A172 (cell line): ENCODE data around the gene PATJ. TPM values are rescaled to one million over a fixed set of nuclear protein-coding genes. Genes with fewer than 3 reads are reported as not detected.
"Not testable (repeated sequence)": the region's sequence is repeated elsewhere in the genome, so short reads cannot be mapped to it uniquely, and the experiment has no call there.

ENCODE experiments used
- DNase-seq: peaks from one replicate; pipeline ENCODE4 v3.0.0-alpha.2; 2015; ENCODE audit warnings: low spot score
- total RNA-seq: library from RNA; depleted of rRNA; stranded (reverse); fragments of >200 nt; shearing (Covaris generic); gene quantifications from 2 replicates; pipeline ENCODE4 v1.2.3, GENCODE V29; 2014

The PATJ gene
- total RNA-seq, 1 experiment from 2014 or later, result 11.8 TPM

GRCh38 chr1:61818992-61819391 is 76.7 kb downstream of the PATJ start:
- DNase-seq, result no peak

DNA sequence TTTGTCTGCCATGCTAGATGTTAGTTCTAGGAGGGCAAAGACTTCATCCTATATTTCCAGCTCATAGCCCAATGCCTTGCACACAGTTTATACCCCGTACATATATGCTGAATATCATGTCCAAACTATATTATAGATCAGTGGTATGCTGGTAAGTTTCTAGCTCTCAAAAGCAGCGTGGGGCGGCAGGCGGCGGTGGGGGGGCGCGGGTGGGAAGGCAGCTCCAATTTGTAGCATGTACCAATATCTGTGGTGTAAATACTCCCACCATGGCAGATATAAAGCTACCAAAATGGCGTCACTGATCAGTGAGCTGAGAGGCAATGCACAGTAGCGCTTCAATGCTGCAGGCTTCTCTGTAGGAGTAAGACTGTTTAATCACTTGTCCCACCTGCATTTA is 77.1 kb downstream of the PATJ start:
- no peak for DNase-seq

GRCh38 chr1:61825393-61825792 is 83.1 kb downstream of the PATJ start:
- no peak for DNase-seq

- DNase-seq, result no peak
These were observed 86.5 kb downstream of the PATJ start for GRCh38 chr1:61828805-61829204.

DNA sequence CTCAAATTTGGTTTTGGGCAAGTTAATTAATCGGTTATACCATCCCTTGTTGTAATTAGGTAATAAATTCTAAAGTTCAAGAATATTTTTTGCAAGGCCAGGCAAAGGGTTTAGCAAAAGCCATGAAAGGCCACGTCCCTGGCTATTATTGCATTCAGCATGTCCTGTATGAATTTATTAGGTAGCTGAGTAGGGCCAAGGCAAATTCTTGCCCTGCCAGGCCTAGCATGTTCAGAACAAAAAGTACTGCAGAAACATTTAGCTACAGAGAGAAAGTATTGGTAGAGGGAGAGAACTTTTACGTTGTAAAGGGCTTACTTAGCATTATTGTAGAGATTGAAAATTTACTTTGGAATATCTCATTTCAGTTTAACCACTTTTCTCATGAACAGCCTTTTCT is 94.4 kb downstream of the PATJ start:
- DNase-seq, result no peak

GRCh38 chr1:61837607-61838006 is 95.3 kb downstream of the PATJ start:
- DNase-seq, result not testable (repeated sequence)

DNA sequence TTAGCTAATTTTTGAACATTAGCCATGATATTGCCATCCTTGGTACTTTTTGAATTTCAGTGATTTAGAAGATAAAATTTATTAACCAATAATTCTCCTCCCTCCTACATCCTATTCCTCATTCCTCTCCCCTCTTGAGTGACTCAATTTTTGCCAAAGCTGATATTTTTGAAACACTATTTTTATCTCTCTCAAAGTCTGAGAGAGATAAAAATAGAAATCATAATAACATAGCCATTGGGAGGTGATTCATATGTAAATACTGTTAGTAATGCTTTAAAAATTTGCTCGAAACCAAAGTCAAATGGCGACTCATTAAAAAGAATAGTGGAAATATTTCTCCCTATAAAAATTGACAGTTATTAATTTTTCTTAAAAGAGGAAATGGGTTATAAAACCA is 97.4 kb downstream of the PATJ start:
- peak; percentile 52 for DNase-seq

DNA sequence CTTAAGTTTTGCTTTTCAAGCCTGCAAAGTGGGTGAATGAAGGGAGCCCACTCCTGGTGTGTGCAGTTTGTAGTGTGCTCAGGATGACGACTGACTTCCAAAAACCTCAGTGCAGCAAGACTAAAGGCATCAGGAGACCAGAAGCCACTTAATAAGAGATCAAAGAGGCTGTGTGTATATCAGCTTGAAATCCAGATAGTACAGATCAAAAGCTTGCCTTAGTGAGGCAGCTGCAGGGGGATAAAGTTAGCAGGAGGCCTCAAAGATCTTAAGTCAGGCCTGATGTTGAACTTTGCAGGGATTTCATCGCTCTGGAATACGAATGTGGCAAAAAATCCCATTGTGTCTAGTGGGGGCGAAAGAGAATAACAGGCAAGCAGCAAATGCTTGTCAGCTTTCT is 99.8 kb downstream of the PATJ start:
- DNase-seq, result no peak

GRCh38 chr1:61842863-61843514 is 100.7 kb downstream of the PATJ start:
- DNase-seq, result peak; percentile 8

- no peak for DNase-seq
These were observed 101.7 kb downstream of the PATJ start for GRCh38 chr1:61844006-61844405.

DNA sequence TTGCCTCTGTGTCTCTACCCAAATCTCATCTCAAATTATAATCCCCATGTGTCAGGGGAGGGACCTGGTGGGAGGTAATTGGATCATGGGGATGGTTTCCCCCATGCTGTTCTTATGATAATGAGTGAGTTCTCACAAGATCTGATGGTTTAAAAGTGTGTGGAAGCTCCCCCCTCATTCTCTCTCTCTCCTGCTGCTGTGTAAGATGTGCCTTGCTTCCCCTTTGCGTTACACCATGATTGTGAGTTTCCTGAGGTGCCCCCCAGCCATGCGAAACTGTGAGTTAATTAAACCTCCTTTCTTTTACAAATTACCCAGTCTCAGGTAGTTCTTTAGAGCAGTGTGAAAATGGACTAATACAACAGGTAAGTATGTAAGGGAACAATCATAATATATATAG is 102.4 kb downstream of the PATJ start:
- DNase-seq, result not testable (repeated sequence)

DNA sequence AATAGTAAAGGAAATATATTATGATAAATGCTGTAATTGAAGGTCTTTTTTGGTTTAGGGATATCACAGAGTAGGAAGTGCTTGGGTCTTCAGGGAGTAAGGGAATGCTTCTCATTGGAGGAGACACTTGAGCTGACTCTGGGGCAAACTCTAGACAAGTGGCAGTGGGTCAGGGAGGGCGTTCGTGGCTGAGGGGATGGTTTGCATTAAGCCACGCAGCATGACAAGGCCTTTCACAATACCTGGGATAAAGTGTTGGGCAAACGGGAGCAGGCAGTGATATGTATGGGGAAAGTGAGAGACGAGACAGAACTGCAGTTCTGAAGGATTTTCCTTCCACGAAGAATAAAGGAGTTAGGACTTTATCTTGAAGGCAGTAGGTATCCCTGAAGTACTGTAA is 109.0 kb downstream of the PATJ start:
- no peak for DNase-seq

GRCh38 chr1:61851849-61852669 is 109.8 kb downstream of the PATJ start:
- peak; percentile 62 for DNase-seq

DNA sequence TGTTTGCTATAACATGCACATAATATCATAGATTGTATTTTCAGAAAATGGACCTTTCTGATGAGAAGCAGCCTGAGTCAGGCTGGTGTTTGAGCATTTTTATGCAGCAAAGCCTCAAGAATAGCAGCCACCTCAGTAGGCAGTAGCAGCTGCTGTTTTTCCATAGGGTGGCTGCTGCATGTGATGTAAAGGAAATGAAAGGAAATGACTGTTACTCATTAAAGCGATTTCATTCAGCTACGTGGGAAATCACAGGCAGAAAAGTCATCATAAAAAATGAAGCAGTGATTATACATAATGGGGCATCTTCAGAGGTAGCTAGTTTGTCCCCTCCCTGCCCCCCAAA is 110.4 kb downstream of the PATJ start:
- DNase-seq, result no peak

DNA sequence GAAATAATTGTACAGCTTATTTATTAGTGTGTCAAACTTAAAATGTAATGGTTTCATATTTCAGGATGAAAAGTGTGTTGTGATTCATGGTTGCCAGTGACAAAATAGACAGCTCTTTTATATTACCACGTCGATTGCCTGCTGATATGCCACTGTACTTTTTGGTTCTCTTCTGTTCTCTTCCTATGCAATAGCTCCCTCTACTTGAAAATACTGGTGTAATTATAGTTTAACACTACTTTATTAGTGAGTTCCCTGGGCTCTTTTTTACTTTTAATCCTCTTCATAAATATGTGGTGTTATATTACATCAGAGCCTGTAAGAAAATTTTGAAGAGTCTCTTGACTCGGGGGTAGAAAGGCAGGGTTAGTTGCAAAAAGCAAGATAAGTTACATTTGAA is 111.3 kb downstream of the PATJ start:
- DNase-seq, result no peak

GRCh38 chr1:61864489-61864888 is 122.2 kb downstream of the PATJ start:
- no peak for DNase-seq

- DNase-seq, result no peak
These were observed 123.5 kb downstream of the PATJ start for GRCh38 chr1:61865646-61866220.

DNA sequence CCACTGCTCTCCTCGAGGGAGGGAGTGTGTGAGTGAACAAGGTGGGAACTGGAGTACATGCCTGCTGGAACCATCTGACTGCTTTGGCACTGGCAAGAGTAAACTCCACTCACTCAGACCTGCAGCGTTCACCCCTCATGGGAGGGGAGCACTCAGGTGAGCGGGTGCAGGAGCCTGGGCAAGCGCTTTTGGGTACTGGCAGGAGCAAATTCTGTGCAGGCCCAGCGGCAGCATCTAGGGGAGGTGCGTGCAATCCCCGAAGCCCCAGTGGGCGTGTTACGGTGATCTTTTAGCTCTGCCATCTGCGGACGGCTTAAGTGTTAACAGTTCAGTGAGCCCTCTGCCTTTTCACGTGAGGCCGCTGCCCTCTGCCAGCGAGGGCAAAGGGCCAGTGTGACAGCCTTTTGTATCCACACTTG is 127.4 kb downstream of the PATJ start:
- DNase-seq, result no peak

DNA sequence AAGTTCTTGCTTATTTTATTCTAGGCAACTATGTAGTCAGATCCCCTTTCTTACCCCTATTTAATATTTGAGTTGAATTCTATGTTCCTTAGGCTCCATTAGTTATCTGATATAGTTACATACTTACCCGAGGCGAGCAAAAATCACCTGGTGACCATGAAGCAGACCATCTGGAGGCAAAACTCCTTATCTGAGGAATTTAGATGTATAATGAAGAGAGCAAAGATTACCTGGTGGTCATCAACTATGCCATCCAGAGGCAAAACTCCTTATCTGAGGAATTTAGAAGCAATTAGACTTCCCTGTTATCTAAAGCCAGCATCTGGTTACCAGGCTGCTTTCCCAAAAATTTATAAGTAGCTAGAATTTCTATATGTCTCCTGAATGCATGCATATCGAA is 129.9 kb downstream of the PATJ start:
- no peak for DNase-seq

DNA sequence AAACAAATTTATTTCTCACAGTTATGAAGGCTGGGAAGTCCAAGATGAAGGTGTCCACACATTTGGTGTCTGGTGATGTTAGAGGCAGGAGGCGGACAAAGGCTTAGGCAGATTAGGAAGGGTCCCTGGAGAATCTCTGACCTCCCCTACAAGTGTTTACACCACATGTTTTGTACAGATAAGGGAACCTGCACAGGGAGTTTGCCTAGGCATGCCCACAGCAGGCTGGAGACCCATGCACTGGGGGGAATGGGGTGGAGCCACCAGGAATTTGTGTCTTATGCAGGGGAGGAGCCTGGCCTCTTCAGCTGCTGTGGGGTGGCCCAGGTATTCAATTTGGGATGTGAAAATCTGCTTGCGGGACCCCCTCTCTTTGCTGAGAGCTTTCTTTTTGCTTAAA is 131.3 kb downstream of the PATJ start:
- DNase-seq, result no peak

- DNase-seq, result no peak
These were observed 131.7 kb downstream of the PATJ start for GRCh38 chr1:61873994-61874393.

DNA sequence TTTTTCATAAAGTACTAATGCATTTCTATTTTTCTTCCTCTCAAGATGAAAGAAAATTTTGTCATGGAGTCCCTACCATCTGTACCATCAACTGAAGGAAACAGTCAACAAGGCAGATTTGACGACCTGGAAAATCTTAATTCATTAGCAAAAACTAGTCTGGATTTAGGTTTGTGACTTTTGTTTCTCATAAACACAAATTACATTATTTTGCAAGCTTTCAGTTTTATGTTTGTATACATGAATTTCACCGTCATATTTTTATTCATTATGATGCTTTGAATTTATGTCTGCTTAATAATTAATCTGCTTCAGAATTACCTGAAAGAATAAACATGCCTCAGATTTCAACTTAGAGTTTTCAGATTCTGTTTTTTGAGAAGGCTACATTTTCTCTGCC is 132.9 kb downstream of the PATJ start:
- DNase-seq, result no peak

DNA sequence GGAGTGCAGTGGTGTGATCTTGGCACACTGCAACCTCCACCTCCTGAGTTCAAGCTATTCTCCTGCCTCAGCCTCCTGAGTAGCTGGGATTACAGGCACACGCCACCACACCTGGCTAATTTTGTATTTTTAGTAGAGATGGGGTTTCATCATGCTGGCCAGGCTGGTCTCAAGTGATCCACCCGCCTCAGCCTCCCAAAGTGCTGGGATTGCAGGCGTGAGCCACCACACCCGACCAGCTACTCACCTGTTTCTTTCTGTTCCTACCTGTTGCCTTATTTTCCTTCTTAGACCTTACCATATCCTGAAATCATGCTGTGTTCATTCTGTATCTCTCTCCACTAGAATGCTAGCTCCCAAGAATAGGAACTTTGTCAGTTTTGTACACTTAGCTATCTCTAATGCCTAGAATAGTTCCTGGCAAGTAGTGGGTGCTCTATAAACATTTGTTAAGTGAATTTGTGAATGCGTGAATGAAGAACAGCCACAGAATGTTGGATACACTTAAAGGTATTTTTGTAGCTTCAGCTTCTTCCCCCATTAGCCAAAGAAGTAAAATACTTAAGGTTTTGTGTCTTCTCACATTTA is 137.7 kb downstream of the PATJ start:
- DNase-seq, result not testable (repeated sequence)
